Left cardiac atrium (tissue), 4 donors: ENCODE measurements around the gene TCEAL1. TPM values are rescaled to one million over a fixed set of nuclear protein-coding genes. Genes with fewer than 3 reads are reported as not detected.

Experiments used
- ATAC-seq, 2 donors: fragments of 200-7000 bp; cut with Tn5 transposase; one replicate each; pipeline ENCODE4 v1.9.1; 2020; ENCODE audit warnings: mild to moderate bottlenecking in 2 of 2, moderate library complexity in 2 of 2
- DNase-seq: peaks from one replicate; pipeline ENCODE4 v3.0.0-alpha.2; 2020
- intact Hi-C, 2 donors: fragments of 100-400 bp; cut with DNase I; formaldehyde crosslinking; loops; one replicate each; pipeline versions ENCODE4 v1.14.1 to v1.15.1; 2022 to 2023
- total RNA-seq, 2 donors: library from RNA; stranded (reverse); fragmentation: NEBNext Ultra II Directional; extraction: Animal tissue kit (Norgen Biotek cat#: 25700); gene quantifications; one replicate each; pipeline ENCODE4 v1.2.1, GENCODE V29; 2021
- donor health status: DM: no; HTN: yes; CAD: no.
- donor health status: DM: no; HTN: yes; CAD: no; lungs with severe emphysema.
- donor health status: DM: yes; HTN: yes; CAD: no.
- donor health status: Dilated cardiomyopathy.

TCEAL1 gene
- total RNA-seq, 2 donors from 2014 or later: 20.9 to 32.1 TPM

DNA sequence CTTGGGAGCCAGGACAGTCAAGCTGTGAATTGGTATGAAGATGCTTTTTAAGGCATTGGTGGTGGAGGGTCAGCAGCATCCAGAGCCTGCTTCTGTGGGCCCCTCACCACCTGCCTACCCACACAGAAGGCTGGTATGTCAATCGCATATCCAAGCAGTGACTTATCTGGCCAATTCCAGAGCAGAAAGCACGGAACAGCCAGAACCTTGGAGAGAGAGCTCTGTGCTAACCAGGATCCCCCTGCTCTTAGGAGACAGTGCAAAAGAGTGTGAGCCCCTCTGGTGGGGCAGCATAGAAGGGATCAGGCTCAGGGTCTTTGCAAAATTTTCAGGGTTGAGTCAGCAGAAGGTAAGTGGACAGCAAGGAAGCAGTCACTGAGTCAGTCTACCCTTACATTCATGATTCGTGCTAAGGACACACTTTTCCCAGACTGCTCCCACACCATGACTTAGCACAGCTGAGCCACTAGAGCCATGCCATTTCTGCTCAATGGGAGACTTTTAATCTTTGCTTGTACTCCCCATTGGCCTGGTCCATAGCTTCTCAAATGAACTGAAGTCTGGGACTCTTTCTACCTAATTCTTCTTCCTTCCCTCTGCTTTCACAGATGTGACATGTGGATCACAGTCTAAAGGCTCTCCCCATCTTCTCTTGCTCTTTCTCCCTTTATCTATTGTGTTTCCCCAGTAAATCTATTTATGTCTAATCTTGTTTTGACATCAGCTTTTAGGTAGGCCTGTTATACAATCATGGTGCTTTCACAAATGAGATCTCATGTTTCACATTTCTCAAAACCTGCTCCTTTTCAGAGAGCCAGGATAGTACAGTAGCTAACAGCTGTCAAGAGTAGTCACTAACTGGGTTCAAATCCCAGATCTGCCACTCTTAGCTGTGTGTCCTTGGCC lies 37.7 kb downstream of the TCEAL1 start:
- DNase-seq (no peak), ATAC-seq (no peak)
- intact Hi-C loops: no loop called here

DNA sequence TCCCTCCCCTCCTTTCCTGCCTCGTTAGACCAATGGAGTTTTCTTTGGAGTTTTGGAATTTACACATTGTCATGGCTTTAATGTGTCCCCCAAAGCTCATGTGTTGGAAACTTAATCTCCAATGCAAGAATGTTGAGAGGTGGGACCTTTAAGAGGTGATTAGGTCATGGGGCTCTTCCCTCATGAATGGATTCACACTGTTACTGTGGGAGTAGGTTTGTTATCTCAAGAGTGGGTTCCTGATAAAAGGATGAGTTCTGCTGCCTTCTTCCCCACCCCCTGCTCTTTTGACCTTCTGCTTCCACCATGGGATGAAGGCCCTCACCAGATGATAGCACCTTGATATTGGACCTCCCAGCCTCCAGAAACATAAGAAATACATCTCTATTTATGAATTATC lies 41.0 kb downstream of the TCEAL1 start:
- no peak for ATAC-seq
- DNase-seq: no peak
- intact Hi-C loops: loop anchor here in 1 of 2 donors (5.0 kb wide), 1 partner anchor 32 kb away; no protein-coding TSS in a partner anchor

DNA sequence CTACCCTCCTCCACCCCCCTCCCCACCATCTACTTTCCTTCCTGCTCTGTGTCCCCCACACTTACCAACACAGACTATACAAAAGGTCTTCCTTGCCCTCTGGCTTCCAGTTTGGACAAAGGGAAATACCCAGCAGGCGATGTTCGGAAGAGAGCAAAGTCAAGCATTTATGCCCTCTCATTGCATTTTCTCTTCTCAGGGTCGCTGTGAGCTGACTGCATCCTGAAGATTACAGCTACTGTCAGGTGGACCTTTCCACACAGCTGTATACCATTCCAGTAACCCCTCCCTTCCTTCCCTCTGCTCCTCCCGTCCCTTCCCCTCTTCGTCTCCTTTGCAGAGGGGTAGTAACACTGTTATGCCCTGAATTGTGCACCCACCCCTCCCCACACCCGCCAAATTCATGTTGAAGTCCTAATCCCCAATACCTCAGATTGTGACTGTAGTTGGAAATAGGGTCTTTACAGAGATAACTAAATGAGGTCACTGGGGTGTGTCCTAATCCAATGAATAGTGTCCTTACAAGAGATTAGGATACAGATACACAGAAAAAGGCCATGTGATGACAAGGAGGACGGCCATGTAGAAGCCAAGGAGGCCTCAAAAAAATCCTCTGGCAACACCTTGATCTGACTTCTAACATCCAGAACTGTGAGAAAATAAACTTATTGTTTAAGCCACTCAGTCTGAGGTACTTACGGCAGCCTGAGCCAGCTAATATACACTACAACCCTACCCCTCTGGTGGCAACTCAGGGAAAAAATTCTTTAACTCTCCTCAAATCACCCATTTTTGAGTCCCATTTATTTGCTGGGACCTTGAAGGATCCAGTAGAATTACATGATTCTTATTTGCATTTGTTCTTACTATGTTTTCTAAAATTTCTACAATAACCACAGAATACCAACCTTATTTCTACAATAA lies 46.0 kb downstream of the TCEAL1 start:
- intact Hi-C loops: loop anchor here (5.0 kb wide), 2 partner anchors 37 to 42 kb away; no protein-coding TSS in a partner anchor
- DNase-seq (no peak), ATAC-seq (no peak)

DNA sequence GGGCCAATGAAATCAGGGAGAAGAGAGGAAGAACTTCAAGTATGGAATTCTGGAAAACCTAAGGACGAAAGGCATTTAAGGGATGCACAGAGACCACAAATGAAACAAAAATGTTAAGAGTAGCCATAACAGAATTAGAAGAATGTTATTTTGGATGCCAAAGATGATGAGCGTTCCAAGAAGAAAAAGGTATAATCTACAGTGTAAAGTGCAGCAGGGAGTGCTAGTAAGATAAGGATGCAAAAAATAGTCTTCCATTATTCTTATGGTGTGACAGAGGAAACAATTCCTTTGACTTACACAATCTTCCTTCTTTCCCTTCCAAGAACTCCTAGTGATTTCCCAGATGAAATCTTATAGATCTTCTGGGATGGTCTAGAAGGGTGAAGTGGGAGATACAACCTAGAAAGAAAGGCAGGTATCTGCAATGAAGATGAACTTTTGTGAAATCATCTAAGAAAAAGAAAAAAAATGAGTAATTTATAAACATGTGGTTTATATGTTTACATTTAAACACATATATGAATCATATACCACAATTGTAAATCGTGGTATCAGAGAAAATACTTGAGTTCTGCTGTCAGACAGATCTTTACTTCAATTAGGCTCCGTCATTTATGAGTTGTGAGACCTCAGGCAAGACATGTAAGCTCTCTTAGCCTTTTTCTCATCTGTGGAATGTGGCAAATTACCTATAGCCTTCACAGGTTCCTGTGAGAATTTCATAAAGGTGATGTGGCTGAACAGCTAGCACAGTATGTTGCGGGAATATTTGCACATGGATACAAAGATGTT lies 49.6 kb downstream of the TCEAL1 start:
- no peak for ATAC-seq
- DNase-seq: no peak
- intact Hi-C loops: loop anchor here in 1 of 2 donors (5.0 kb wide), 1 partner anchor 46 kb away; no protein-coding TSS in a partner anchor

Other genes with a start within 250 kb of the TCEAL1 start
- gene RAB40A, start 109.5 kb upstream of the TCEAL1 start, total RNA-seq: under 1 TPM; 0.18 TPM
- 10 to 100 TPM; 70.5 to 75.6 TPM for gene TCEAL4, start 43.5 kb upstream of the TCEAL1 start, total RNA-seq
- gene TCEAL3, start 21.0 kb upstream of the TCEAL1 start, total RNA-seq: 10 to 100 TPM; 25.3 to 34.6 TPM
- gene MORF4L2, start 57.7 kb downstream of the TCEAL1 start, total RNA-seq: 100 to 1,000 TPM; 191 to 248 TPM
- gene TMEM31, start 81.9 kb downstream of the TCEAL1 start, total RNA-seq: not detected
- gene PLP1, start 147.9 kb downstream of the TCEAL1 start, total RNA-seq: 10 to 100 TPM in 1 of 2 donors, 1 to 10 TPM in 1; 7.6 to 16.0 TPM
- 10 to 100 TPM; 14.6 to 21.4 TPM for gene RAB9B, start 203.3 kb downstream of the TCEAL1 start, total RNA-seq